Measurements from ENCODE around the gene NSDHL. TPM values are rescaled to one million over a fixed set of nuclear protein-coding genes. Genes with fewer than 3 reads are reported as not detected.

NSDHL gene
- total and polyA plus RNA-seq, 2 of the 13 experiments (the other 11 are each of a cell fraction or from before 2014, with no cell fraction given): 26.2 to 49.3 TPM

GRCh38 chrX:152917656-152918579, 87.1 kb downstream of the NSDHL start (continued):
- TF ChIP-seq ELF4 (CRISPR knock-in tag; IDR thresholded peaks at IDR 0.05; ENCODE audit: borderline replicate concordance) (no peak), CENPX (CRISPR knock-in tag; IDR thresholded peaks at IDR 0.05) (no peak), RXRA (CRISPR knock-in tag; IDR thresholded peaks at IDR 0.05) (peak; percentile 22; the same call in 1 of the 2 replicates), ZSCAN9 (CRISPR knock-in tag; IDR thresholded peaks at IDR 0.05; ENCODE audit: borderline replicate concordance) (no peak), ZNF629 (CRISPR knock-in tag; conservative IDR thresholded peaks at IDR 0.05) (no peak), ZBTB46 (CRISPR knock-in tag; IDR thresholded peaks at IDR 0.05; ENCODE audit: borderline replicate concordance) (no peak), KLF13 (CRISPR knock-in tag; IDR thresholded peaks at IDR 0.05) (no peak), ZFP36L2 (CRISPR knock-in tag; IDR thresholded peaks at IDR 0.05) (no peak), HNRNPUL1 (IDR thresholded peaks at IDR 0.05; ENCODE audit: low read depth, low read length) (no peak), ZSCAN22 (CRISPR knock-in tag; IDR thresholded peaks at IDR 0.05) (no peak), RELA (CRISPR knock-in tag; IDR thresholded peaks at IDR 0.05) (no peak), PPARG (CRISPR knock-in tag; conservative IDR thresholded peaks at IDR 0.05) (peak; percentile 82), ZNF841 (CRISPR knock-in tag; IDR thresholded peaks at IDR 0.05; ENCODE audit: borderline replicate concordance) (no peak), RXRB (CRISPR knock-in tag; IDR thresholded peaks at IDR 0.05; ENCODE audit: borderline replicate concordance) (peak; percentile 42; the same call in 1 of the 2 replicates)

Data from HepG2 (cell line).